AG09309 (cell line): ENCODE measurements around the gene TDRD7.

Experiments
- DNase-seq: peaks from one replicate; pipeline ENCODE4 v3.0.0-alpha.2; 2010; ENCODE audit warnings: low read depth
- H3K4me3 ChIP-seq: 2 replicates; pipeline ENCODE4 v1.5.1; 2011; ENCODE audit warnings: mild to moderate bottlenecking, low read depth, low read length, moderate library complexity; ENCODE audit not compliant: control insufficient read depth
- TF ChIP-seq, protein P1 (sequence below): IDR thresholded peaks from 2 replicates; pipeline ENCODE4 v1.5.1; 2011; ENCODE audit warnings: mild to moderate bottlenecking, low read depth, low read length, inconsistent platforms; ENCODE audit not compliant: insufficient read depth, control insufficient read depth; ENCODE audit errors: missing control alignments

TDRD7 gene

DNA sequence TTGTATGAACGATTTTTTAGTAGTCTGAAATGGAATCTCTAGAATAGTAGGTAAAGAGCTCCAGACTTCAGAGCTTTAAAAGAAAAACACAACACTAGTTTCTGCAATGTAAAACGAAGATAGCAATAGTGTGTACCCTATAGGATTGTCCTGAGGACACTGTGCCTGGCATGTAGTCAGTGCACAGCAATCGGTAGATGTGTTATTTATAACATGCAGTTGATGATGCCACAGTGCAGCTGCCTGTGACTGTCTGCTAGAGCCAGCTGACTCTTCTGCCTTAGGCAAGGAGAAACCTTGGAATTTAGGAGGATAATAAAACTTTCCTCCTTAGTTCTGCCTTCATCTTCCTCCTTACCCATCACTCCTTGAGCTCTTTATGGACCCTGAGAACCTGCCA lies 61.8 kb downstream of the TDRD7 start:
- TF ChIP-seq, protein P1, sequence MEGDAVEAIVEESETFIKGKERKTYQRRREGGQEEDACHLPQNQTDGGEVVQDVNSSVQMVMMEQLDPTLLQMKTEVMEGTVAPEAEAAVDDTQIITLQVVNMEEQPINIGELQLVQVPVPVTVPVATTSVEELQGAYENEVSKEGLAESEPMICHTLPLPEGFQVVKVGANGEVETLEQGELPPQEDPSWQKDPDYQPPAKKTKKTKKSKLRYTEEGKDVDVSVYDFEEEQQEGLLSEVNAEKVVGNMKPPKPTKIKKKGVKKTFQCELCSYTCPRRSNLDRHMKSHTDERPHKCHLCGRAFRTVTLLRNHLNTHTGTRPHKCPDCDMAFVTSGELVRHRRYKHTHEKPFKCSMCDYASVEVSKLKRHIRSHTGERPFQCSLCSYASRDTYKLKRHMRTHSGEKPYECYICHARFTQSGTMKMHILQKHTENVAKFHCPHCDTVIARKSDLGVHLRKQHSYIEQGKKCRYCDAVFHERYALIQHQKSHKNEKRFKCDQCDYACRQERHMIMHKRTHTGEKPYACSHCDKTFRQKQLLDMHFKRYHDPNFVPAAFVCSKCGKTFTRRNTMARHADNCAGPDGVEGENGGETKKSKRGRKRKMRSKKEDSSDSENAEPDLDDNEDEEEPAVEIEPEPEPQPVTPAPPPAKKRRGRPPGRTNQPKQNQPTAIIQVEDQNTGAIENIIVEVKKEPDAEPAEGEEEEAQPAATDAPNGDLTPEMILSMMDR: no peak
- no peak overlapping the region for H3K4me3 ChIP-seq
- no peak for DNase-seq

DNA sequence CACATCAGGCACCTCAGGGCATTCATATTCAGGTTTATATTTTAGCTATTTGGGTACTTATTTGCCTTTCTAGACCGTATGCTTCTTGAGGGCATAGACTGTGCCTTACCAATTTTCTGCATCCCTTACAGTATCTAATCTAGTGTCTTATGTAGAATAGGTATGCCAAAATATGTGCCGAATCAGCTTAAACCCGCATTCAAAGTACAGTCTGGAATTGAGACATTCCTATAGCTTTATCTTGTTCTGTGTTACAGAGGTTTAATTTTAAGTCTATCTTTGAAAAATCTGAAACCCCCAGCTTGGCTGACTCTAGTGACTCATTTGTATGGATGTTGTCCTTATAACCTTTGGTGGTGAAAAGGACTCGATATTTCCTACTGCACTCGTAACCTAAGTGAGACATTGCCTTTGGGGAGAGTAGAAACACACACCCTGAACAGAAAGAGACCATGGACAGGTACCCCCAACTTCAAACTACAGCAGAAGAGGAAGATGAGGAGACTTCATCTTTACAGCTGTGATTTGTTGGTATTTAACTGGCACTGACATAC lies 62.6 kb downstream of the TDRD7 start:
- no peak overlapping the region for H3K4me3 ChIP-seq
- TF ChIP-seq, protein P1: no peak
- no peak for DNase-seq

DNA sequence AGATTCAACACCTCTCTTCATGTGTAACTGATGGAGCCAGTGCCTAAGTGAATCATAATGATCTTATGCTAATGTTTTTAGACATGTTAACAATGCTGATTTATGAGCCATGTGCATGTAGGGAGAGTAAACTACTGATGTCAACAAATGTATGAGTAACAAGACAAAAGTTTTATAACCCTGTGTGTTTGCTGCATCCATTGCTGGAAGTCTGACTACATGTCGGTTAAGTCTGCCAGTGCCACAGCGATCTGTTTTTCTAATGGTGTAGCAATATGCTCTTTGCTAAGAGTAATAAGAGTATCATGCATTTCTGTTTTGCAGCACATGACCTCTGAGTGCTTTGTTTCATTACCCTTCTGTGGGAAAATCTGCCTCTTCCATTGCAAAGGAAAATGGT lies 63.2 kb downstream of the TDRD7 start:
- H3K4me3 ChIP-seq: no peak overlapping the region
- TF ChIP-seq, protein P1: no peak
- DNase-seq: peak; percentile 92

DNA sequence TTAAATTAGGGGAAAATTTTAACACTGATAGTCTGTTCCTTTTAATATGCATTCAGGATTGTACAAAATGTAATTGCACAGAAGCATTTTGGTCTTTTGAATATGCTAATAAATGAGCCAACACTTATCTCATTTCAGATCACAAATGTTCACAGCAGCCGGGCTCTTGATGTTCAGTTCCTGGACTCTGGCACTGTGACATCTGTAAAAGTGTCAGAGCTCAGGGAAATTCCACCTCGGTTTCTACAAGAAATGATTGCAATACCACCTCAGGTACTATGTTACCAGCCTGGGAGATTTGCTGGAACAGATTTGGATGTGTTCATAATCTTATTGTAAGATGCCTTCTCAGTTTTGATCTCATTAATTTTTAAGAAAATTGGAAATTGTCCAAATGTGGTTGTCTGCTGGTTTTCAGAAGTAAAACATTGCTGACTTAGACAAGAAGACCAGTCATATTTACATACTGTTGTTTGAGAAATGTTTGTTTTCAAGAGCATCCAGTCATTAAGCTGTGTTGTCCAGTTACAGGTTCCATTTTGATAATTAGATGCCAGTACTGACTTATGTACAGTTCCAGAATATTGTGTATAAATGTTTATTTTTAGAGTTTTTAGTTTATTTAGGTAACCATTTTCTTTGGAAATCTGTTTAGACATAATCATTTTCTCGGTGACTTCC lies 66.5 kb downstream of the TDRD7 start:
- H3K4me3 ChIP-seq: no peak overlapping the region
- TF ChIP-seq, protein P1: no peak
- no peak for DNase-seq

DNA sequence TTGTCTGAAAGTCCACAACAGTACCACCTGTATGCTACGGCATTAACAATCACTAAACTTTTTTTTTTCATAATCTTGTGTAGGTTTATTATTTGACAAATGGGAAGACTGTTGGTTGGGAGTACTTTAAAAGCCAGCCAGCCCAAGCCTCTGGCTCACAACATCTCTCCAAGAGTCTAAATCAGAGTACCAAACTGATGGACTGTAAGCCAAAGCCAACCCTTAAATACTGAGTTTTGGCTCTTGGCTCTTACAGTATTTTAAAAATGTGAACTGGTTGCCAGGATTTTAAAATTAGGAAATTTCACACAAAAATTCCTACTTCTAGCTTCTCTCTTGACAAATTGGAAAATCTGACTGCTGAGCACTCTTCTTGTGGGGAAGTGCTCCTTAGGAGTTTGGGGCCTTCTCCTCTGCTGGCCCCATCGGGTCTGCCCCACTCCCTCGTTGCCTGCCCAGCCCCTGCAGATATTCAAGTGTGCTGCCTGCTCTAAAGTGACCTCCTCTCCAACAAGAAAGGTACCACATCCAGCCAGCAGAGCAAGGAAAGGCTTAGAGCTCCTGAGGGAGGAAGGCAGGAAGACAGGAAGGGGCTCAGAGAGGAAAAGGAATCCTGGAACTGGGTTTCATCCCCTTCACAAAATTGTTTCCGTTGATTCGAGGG lies 67.7 kb downstream of the TDRD7 start:
- H3K4me3 ChIP-seq: no peak overlapping the region
- TF ChIP-seq, protein P1: no peak
- DNase-seq: no peak

DNA sequence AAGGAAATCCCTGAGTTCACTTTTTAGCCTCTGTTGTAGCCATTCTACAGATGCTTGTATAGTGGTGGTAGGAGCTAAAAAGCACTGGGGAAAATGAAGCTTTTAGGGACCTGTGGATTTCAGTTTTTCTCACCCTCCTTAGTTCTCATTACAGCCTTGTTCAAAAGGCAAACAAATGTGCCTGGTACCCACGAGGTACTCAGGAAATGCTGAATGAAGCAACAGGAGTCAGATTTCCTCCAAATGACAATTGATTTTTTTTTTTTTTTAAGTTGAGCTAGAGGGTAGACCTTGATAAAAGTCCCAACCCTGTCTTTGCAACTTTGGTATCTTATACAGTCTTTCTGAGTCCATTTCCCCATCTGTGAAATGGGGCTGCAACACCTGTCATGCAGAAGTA lies 68.3 kb downstream of the TDRD7 start:
- DNase-seq: no peak
- H3K4me3 ChIP-seq: no peak overlapping the region
- TF ChIP-seq, protein P1: no peak

DNA sequence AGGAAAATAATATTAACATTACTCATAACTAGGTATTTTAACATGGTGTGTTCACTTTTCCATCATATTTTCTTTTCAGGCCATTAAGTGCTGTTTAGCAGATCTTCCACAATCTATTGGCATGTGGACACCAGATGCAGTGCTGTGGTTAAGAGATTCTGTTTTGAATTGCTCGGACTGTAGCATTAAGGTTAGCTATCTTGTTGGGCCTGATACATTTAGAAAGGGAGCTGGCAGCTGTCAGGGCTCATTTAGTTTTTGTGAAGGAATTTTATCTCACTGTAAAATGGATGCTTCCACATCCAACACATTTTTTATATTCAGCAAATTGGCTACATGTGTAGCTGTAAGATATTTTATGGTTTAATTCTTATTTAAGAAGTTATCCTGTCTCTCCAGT lies 68.9 kb downstream of the TDRD7 start:
- TF ChIP-seq, protein P1: no peak
- no peak overlapping the region for H3K4me3 ChIP-seq
- DNase-seq: no peak
